K562 (cell line): Measurements from ENCODE around the gene KIF17. TPM values are rescaled to one million over a fixed set of nuclear protein-coding genes. Genes with fewer than 3 reads are reported as not detected.

ENCODE experiments used
- ATF1 ChIP-seq, 2 experiments: fragments of 450-650 bp in 1 of 2; IDR thresholded peaks; 2 replicates each; pipeline ENCODE4 v1.6.1; 2016; ENCODE audit warnings: missing compliant biosample characterization in 1 of 2, missing genetic modification characterization in 1 of 2
- BCOR ChIP-seq: fragments of 450-650 bp; IDR thresholded peaks from 2 replicates; pipeline ENCODE4 v1.6.1; 2016
- CBFA2T2 ChIP-seq: fragments of 450-650 bp; conservative IDR thresholded peaks from 2 replicates; pipeline ENCODE4 v1.6.1; 2017; ENCODE audit warnings: mild to moderate bottlenecking
- CC2D1A ChIP-seq: fragments of 450-650 bp; IDR thresholded peaks from 2 replicates; pipeline ENCODE4 v1.6.1; 2017; ENCODE audit warnings: mild to moderate bottlenecking
- CHCHD3 ChIP-seq: fragments of 250-450 bp; sonication (Bioruptor Pico); IDR thresholded peaks from 2 replicates; pipeline ENCODE4 v2.1.2; 2022; ENCODE audit warnings: mild to moderate bottlenecking
- FOXJ3 ChIP-seq: sonication (generic); formaldehyde crosslinking; IDR thresholded peaks from 2 replicates; pipeline ENCODE4 v1.4.0; 2020; ENCODE audit warnings: mild to moderate bottlenecking, missing genetic modification reagents
- FOXK1 ChIP-seq: sonication (generic); formaldehyde crosslinking; IDR thresholded peaks from 2 replicates; pipeline ENCODE4 v1.8.0; 2022; ENCODE audit warnings: missing genetic modification reagents, mild to moderate bottlenecking, borderline replicate concordance
- GATAD2A ChIP-seq: fragments of 450-650 bp; IDR thresholded peaks from 2 replicates; pipeline ENCODE4 v1.6.1; 2017
- GTF2A2 ChIP-seq: IDR thresholded peaks from 2 replicates; pipeline ENCODE4 v1.6.1; 2016; ENCODE audit warnings: mild to moderate bottlenecking, missing genetic modification characterization, missing compliant biosample characterization
- HDGF ChIP-seq: fragments of 450-650 bp; IDR thresholded peaks from 2 replicates; pipeline ENCODE4 v1.6.1; 2016
- LARP7 ChIP-seq: fragments of 450-650 bp; IDR thresholded peaks from 2 replicates; pipeline ENCODE4 v1.6.1; 2016
- LEF1 ChIP-seq: fragments of 450-650 bp; IDR thresholded peaks from 2 replicates; pipeline ENCODE4 v1.6.1; 2016; ENCODE audit warnings: mild to moderate bottlenecking
- MCM7 ChIP-seq, 2 experiments: fragments of 450-650 bp; IDR thresholded peaks; 2 replicates each; pipeline ENCODE4 v1.6.1; 2016 to 2018
- MXI1 ChIP-seq: IDR thresholded peaks from 2 replicates; pipeline ENCODE4 v1.6.1; 2011; ENCODE audit warnings: low read depth, mild to moderate bottlenecking, improper control_type of control experiment, low read length
- NR2C2 ChIP-seq, 2 experiments: fragments of 200-800 bp in 1 of 2; sonication (Bioruptor generic) in 1 of 2; sonication (generic) in 1 of 2; formaldehyde crosslinking in 1 of 2; IDR thresholded peaks; 2 replicates each; pipeline versions ENCODE4 v1.6.1 to v1.8.0; 2016 to 2022; ENCODE audit warnings: mild to moderate bottlenecking in 1 of 2, missing compliant biosample characterization in 1 of 2, missing genetic modification characterization in 1 of 2, missing genetic modification reagents in 1 of 2
- SMAD4 ChIP-seq: fragments of 250-450 bp; sonication (Bioruptor Pico); conservative IDR thresholded peaks from 2 replicates; pipeline ENCODE4 v1.8.0; 2021; ENCODE audit warnings: inconsistent platforms, mild to moderate bottlenecking, moderate library complexity
- TCFL5 ChIP-seq: fragments of 250-450 bp; sonication (Bioruptor Pico); conservative IDR thresholded peaks from 2 replicates; pipeline ENCODE4 v1.6.1; 2021; ENCODE audit warnings: mild to moderate bottlenecking, moderate library complexity, matching md5 sums
- YY1 ChIP-seq, 3 experiments: IDR thresholded peaks; 2 replicates each; pipeline ENCODE4 v1.6.1; 2011; ENCODE audit warnings: low read length in 2 of 3, mild to moderate bottlenecking in 2 of 3, moderate library complexity in 2 of 3, borderline replicate concordance in 1 of 3, control low read depth in 1 of 3, low read depth in 1 of 3; ENCODE audit not compliant: insufficient read depth in 3 of 3, insufficient replicate concordance in 2 of 3, control insufficient read depth in 1 of 3, insufficient read length in 1 of 3; ENCODE audit errors: extremely low read depth in 1 of 3
- ZNF695 ChIP-seq: fragments of 450-650 bp; formaldehyde crosslinking; IDR thresholded peaks from 2 replicates; pipeline ENCODE4 v1.4.0; 2020; ENCODE audit warnings: mild to moderate bottlenecking, moderate library complexity
- polyA plus RNA-seq, 8 experiments: library from polyadenylated mRNA; depleted of rRNA in 4 of 8; stranded (reverse) in 5 of 8; unstranded in 3 of 8; fragments of >200 nt; fragmentation: Nextera tagmentation in 2 of 8; fragmentation: Illumina TruSeq in 1 of 8; extraction: Ambion mirVana in 2 of 8; extraction: Trizol in 1 of 8; gene quantifications; 2 replicates each; pipeline versions ENCODE4 v1.2.1 to v1.2.3, GENCODE V29; 2011 to 2014; ENCODE audit warnings: inconsistent platforms in 1 of 8, missing spikeins in 1 of 8
- total RNA-seq, 7 experiments: library from RNA; depleted of rRNA in 6 of 7; stranded (reverse); fragments of >200 nt in 6 of 7; fragmentation: Illumina TruSeq in 2 of 7; extraction: Trizol in 2 of 7; gene quantifications; 2 replicates each; pipeline versions ENCODE4 v1.2.1 to v1.2.3, GENCODE V29; 2011 to 2021; ENCODE audit warnings: low replicate concordance in 1 of 7
- TF ChIP-seq, protein P1 (sequence below): fragments of 450-650 bp; IDR thresholded peaks from 2 replicates; pipeline ENCODE4 v1.7.0; 2016; ENCODE audit warnings: borderline replicate concordance
- TF ChIP-seq, protein P2 (sequence below), 2 experiments: fragments of 450-650 bp in 1 of 2; IDR thresholded peaks; 2 replicates each; pipeline ENCODE4 v1.6.1; 2011 to 2017; ENCODE audit warnings: low read depth in 2 of 2, antibody characterized with exemption in 1 of 2, borderline replicate concordance in 1 of 2, low read length in 1 of 2, mild to moderate bottlenecking in 1 of 2, mixed read lengths in 1 of 2; ENCODE audit not compliant: control insufficient read depth in 1 of 2

KIF17 gene
- total and polyA plus RNA-seq, 9 of the 15 experiments (the other 6 are each of a cell fraction or from before 2014, with no cell fraction given): 0.04 to 0.47 (median 0.18) TPM; not detected in 5

DNA sequence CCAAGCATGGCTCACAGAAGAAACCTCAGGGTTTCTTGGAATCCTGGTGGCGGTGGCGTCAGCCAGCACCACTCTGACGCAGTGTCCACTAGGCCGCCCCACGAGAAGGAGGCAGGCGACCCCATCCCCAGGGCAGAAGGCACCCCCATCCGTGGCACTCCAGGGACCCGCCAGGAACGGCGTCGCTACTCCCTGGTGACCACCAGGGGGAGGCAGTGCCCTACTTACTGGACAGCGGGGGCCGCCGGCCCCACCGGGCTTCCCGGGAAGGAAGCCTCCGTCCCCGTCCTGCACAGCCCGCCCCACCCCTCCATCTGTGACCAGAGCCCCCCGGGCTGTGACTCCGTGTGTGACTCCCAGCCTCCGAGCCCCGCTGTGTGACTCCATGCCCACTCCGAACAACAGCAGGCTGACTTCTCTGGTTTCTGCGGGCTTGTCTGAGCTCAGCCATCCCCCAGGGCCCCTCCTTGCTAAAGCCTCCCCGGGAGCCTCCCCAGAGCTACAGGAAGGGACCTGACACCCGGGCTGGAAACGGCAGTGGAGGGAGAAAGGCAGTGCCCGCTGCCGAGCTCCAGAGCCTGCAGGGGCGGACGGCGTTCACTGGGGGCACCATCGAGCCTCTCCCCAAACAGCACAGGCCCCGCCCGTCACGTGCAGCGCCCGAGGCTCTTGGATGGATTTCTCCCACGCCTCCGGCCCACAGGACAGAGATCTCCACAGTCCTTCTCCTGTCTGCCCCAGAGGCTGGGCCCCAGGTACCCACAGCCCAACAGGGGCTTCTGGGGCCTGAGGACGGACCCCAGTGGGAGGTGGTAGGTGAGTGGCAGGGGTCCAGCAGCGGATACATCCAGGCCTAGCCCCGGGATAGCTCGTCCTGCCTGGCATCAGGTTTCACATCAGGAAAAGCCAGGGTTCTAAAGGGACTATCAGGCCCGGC is 21.1 kb downstream of the KIF17 start (continued):
- TF ChIP-seq NR2C2 (CRISPR knock-in tag; IDR thresholded peaks at IDR 0.05): no peak
- TF ChIP-seq NR2C2 (tag; IDR thresholded peaks at IDR 0.05): no peak
- TF ChIP-seq MXI1: no peak
- peak; percentile 41; the same call in 1 of the 2 replicates for TF ChIP-seq CBFA2T2
- TF ChIP-seq ATF1 (CRISPR knock-in tag; IDR thresholded peaks at IDR 0.05): no peak
- TF ChIP-seq ATF1 (tag; IDR thresholded peaks at IDR 0.05): peak; percentile 36
- no peak; the same call in 1 of the 2 replicates for TF ChIP-seq SMAD4 (CRISPR knock-in tag)
- 0 out of 2 replicates have a peak, but pooled peaks have one; percentile 56 for TF ChIP-seq GATAD2A
- TF ChIP-seq ZNF695: no peak
- no peak for TF ChIP-seq CHCHD3 (CRISPR knock-in tag)
- TF ChIP-seq MCM7 (IDR thresholded peaks at IDR 0.05): no peak
- no peak for TF ChIP-seq FOXJ3 (CRISPR knock-in tag)
- peak; percentile 95 for TF ChIP-seq CC2D1A
- TF ChIP-seq GTF2A2 (tag): no peak
- no peak for TF ChIP-seq TCFL5 (CRISPR knock-in tag)
- TF ChIP-seq LEF1: peak; percentile 72; the same call in 1 of the 2 replicates
- peak; percentile 63; the same call in 1 of the 2 replicates for TF ChIP-seq BCOR
- peak; percentile 26; the same call in 1 of the 2 replicates for TF ChIP-seq HDGF
- peak in 1 of 3 experiments; percentile 19 for TF ChIP-seq YY1 (IDR thresholded peaks at IDR 0.05; ENCODE audit: borderline replicate concordance in 1 of 3, control insufficient read depth in 1 of 3, extremely low read depth in 1 of 3, insufficient read depth in 3 of 3, insufficient read length in 1 of 3, insufficient replicate concordance in 2 of 3, low read depth in 1 of 3, low read length in 2 of 3)
- peak; percentile 53; the same call in 1 of the 2 replicates for TF ChIP-seq LARP7
- TF ChIP-seq, protein P1, sequence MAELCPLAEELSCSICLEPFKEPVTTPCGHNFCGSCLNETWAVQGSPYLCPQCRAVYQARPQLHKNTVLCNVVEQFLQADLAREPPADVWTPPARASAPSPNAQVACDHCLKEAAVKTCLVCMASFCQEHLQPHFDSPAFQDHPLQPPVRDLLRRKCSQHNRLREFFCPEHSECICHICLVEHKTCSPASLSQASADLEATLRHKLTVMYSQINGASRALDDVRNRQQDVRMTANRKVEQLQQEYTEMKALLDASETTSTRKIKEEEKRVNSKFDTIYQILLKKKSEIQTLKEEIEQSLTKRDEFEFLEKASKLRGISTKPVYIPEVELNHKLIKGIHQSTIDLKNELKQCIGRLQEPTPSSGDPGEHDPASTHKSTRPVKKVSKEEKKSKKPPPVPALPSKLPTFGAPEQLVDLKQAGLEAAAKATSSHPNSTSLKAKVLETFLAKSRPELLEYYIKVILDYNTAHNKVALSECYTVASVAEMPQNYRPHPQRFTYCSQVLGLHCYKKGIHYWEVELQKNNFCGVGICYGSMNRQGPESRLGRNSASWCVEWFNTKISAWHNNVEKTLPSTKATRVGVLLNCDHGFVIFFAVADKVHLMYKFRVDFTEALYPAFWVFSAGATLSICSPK: no peak
- TF ChIP-seq FOXK1 (CRISPR knock-in tag): 0 out of 2 replicates have a peak, but pooled peaks have one; percentile 38
- TF ChIP-seq, protein P2, sequence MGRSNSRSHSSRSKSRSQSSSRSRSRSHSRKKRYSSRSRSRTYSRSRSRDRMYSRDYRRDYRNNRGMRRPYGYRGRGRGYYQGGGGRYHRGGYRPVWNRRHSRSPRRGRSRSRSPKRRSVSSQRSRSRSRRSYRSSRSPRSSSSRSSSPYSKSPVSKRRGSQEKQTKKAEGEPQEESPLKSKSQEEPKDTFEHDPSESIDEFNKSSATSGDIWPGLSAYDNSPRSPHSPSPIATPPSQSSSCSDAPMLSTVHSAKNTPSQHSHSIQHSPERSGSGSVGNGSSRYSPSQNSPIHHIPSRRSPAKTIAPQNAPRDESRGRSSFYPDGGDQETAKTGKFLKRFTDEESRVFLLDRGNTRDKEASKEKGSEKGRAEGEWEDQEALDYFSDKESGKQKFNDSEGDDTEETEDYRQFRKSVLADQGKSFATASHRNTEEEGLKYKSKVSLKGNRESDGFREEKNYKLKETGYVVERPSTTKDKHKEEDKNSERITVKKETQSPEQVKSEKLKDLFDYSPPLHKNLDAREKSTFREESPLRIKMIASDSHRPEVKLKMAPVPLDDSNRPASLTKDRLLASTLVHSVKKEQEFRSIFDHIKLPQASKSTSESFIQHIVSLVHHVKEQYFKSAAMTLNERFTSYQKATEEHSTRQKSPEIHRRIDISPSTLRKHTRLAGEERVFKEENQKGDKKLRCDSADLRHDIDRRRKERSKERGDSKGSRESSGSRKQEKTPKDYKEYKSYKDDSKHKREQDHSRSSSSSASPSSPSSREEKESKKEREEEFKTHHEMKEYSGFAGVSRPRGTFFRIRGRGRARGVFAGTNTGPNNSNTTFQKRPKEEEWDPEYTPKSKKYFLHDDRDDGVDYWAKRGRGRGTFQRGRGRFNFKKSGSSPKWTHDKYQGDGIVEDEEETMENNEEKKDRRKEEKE (IDR thresholded peaks at IDR 0.05; ENCODE audit: borderline replicate concordance in 1 of 2, control insufficient read depth in 1 of 2, low read depth in 2 of 2, low read length in 1 of 2): no peak
